Lower leg skin (tissue), 3 donors: ENCODE measurements around the gene C17orf50.

ENCODE experiments used
- CTCF ChIP-seq, 3 donors: fragments of 450-650 bp; IDR thresholded peaks; one replicate each; pipeline ENCODE4 v1.5.1; 2016; ENCODE audit warnings: antibody characterized with exemption in 3 of 3, mild to moderate bottlenecking in 3 of 3, moderate library complexity in 2 of 3
- POLR2A ChIP-seq, 2 donors: fragments of 450-650 bp; IDR thresholded peaks; one replicate each; pipeline ENCODE4 v1.6.1; 2016 to 2017; ENCODE audit warnings: antibody characterized with exemption in 2 of 2, mild to moderate bottlenecking in 1 of 2, moderate library complexity in 1 of 2

- TF ChIP-seq CTCF (IDR thresholded peaks at IDR 0.05) (no peak), POLR2A (IDR thresholded peaks at IDR 0.05) (no peak)
Observed at GRCh38 chr17:35717475-35717874, 43.2 kb upstream of the C17orf50 start.
